ENCODE results near the gene SEPTIN3. TPM values are rescaled to one million over a fixed set of nuclear protein-coding genes. Genes with fewer than 3 reads are reported as not detected.

The SEPTIN3 gene
- total RNA-seq, 1 donor = 0.36 TPM

DNA sequence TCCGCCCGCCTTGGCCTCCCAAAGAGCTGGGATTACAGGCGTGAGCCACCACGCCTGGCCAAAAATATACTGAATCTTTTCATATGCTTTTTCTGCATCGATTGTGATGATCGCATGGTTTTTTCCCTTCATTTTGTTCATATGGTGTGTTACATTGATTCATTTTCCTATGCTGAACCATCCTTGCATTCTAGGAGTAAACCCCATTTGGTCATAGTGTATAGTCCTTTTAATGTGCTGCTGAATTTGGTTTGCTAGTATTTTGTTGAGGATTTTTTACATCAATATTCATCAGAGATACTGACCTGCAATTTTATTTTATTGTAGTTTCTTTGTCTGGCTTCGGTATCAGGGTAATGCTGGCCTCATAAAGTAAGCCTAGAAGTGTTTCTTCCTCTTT lies 41.5 kb downstream of the SEPTIN3 start:
- TF ChIP-seq, protein P1, sequence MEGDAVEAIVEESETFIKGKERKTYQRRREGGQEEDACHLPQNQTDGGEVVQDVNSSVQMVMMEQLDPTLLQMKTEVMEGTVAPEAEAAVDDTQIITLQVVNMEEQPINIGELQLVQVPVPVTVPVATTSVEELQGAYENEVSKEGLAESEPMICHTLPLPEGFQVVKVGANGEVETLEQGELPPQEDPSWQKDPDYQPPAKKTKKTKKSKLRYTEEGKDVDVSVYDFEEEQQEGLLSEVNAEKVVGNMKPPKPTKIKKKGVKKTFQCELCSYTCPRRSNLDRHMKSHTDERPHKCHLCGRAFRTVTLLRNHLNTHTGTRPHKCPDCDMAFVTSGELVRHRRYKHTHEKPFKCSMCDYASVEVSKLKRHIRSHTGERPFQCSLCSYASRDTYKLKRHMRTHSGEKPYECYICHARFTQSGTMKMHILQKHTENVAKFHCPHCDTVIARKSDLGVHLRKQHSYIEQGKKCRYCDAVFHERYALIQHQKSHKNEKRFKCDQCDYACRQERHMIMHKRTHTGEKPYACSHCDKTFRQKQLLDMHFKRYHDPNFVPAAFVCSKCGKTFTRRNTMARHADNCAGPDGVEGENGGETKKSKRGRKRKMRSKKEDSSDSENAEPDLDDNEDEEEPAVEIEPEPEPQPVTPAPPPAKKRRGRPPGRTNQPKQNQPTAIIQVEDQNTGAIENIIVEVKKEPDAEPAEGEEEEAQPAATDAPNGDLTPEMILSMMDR (IDR thresholded peaks at IDR 0.05; ENCODE audit: extremely low read depth, low read depth, low read length) = no peak
- Histone ChIP-seq H3K27me3 (ENCODE audit: insufficient read depth, low read length) (peaks cover 9% of the 10 kb centered on the region), H3K4me3 (ENCODE audit: insufficient read depth, low read length) (no peak overlapping the region), H3K36me3 (ENCODE audit: insufficient read depth, low read length) (no peaks in the 10 kb centered on the region), H3K9me3 (ENCODE audit: low read depth, low read length) (no peaks in the 10 kb centered on the region), H3K79me2 (ENCODE audit: insufficient read depth, low read length) (no peaks in the 10 kb centered on the region), H4K20me1 (ENCODE audit: insufficient read depth, low read length) (no peaks in the 10 kb centered on the region), H2AFZ (ENCODE audit: low read length) (no peak overlapping the region), H3K4me2 (ENCODE audit: insufficient read depth, low read length) (no peak overlapping the region), H3K27ac (ENCODE audit: low read depth, low read length) (no peak overlapping the region), H3K4me1 (ENCODE audit: insufficient read depth, low read length) (no peaks in the 10 kb centered on the region)
- DNase-seq (ENCODE audit: insufficient read length, low spot score, missing footprints) = no peak

DNA sequence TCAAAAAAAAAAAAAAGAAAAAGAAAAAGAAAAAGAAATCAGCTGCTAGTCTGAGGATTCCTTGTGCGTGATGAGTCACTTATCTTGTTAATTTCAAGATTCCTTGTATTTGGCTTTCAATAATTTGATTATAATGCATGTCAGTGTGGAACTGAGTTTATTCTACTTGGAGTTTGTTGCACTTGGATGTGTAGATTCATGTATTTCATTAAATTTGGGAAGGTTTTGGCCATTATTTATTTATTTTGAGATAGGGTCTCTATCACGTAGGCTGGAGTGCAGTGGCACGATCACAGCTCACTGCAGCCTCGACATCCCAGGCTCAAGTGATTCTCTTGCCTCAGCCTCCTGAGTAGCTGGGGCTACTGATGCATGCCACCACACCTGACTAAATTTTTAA lies 44.1 kb downstream of the SEPTIN3 start:
- DNase-seq (ENCODE audit: insufficient read length, low spot score, missing footprints) = no peak
- Histone ChIP-seq H3K4me2 (ENCODE audit: insufficient read depth, low read length) (no peak overlapping the region), H3K9me3 (ENCODE audit: low read depth, low read length) (no peaks in the 10 kb centered on the region), H4K20me1 (ENCODE audit: insufficient read depth, low read length) (no peaks in the 10 kb centered on the region), H3K4me1 (ENCODE audit: insufficient read depth, low read length) (no peaks in the 10 kb centered on the region), H2AFZ (ENCODE audit: low read length) (no peak overlapping the region), H3K27me3 (ENCODE audit: insufficient read depth, low read length) (peaks cover 16% of the 10 kb centered on the region), H3K36me3 (ENCODE audit: insufficient read depth, low read length) (no peaks in the 10 kb centered on the region), H3K27ac (ENCODE audit: low read depth, low read length) (no peak overlapping the region), H3K79me2 (ENCODE audit: insufficient read depth, low read length) (no peaks in the 10 kb centered on the region), H3K4me3 (ENCODE audit: insufficient read depth, low read length) (no peak overlapping the region)
- TF ChIP-seq, protein P1 (IDR thresholded peaks at IDR 0.05; ENCODE audit: extremely low read depth, low read depth, low read length) = no peak

DNA sequence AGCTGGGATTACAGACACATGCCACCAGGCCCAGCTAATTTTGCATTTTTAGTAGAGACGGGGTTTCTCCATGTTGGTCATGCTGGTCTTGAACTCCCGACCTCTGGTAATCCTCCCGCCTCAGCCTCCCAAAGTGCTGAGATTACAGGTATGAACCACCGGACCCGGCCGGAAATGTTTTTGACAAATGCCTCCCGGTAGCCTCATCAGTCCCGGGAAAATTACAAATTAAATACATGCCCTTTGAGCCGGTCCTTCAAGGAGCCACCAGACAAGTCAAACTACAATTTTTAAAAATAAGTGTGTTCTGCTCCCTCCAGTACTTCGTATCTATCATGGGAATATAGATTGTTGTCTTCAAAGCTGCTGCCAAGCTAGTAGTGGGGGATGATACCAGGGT lies 46.9 kb downstream of the SEPTIN3 start:
- TF ChIP-seq, protein P1 (IDR thresholded peaks at IDR 0.05; ENCODE audit: extremely low read depth, low read depth, low read length) = no peak
- Histone ChIP-seq H3K27me3 (ENCODE audit: insufficient read depth, low read length) (peaks cover 16% of the 10 kb centered on the region), H3K9me3 (ENCODE audit: low read depth, low read length) (no peaks in the 10 kb centered on the region), H3K4me3 (ENCODE audit: insufficient read depth, low read length) (no peak overlapping the region), H2AFZ (ENCODE audit: low read length) (no peak overlapping the region), H3K79me2 (ENCODE audit: insufficient read depth, low read length) (no peaks in the 10 kb centered on the region), H3K36me3 (ENCODE audit: insufficient read depth, low read length) (no peaks in the 10 kb centered on the region), H3K27ac (ENCODE audit: low read depth, low read length) (no peak overlapping the region), H4K20me1 (ENCODE audit: insufficient read depth, low read length) (no peaks in the 10 kb centered on the region), H3K4me2 (ENCODE audit: insufficient read depth, low read length) (no peak overlapping the region), H3K4me1 (ENCODE audit: insufficient read depth, low read length) (no peaks in the 10 kb centered on the region)
- no peak for DNase-seq (ENCODE audit: insufficient read length, low spot score, missing footprints)

DNA sequence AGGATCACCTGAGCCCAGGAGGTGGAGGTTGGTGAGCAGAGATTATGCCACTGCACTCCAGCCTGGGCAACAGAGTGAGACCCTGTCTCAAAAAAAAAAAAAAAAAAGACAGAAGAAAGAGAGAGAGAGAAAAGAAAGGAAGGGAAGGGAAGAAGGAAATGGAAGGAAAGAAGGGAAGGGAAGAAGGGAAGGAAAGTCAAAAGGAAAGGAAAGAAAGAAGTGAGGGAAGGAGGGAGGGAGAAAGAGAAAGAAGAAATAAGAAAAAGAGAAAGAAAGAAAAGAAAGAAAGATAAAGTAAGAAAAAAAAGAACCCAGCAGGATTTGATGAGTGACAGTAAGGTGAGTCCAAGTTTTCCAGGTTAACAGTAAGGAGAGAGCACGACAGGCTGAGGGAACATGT lies 49.0 kb downstream of the SEPTIN3 start:
- peaks cover 16% of the 10 kb centered on the region for H3K27me3 ChIP-seq (ENCODE audit: insufficient read depth, low read length)
- no peaks in the 10 kb centered on the region for H4K20me1 ChIP-seq (ENCODE audit: insufficient read depth, low read length)
- no peak overlapping the region for H3K4me3 ChIP-seq (ENCODE audit: insufficient read depth, low read length)
- no peaks in the 10 kb centered on the region for H3K79me2 ChIP-seq (ENCODE audit: insufficient read depth, low read length)
- no peaks in the 10 kb centered on the region for H3K36me3 ChIP-seq (ENCODE audit: insufficient read depth, low read length)
- H3K27ac ChIP-seq (ENCODE audit: low read depth, low read length) = no peak overlapping the region
- no peak overlapping the region for H2AFZ ChIP-seq (ENCODE audit: low read length)
- no peak for DNase-seq (ENCODE audit: insufficient read length, low spot score, missing footprints)
- no peaks in the 10 kb centered on the region for H3K9me3 ChIP-seq (ENCODE audit: low read depth, low read length)
- no peak overlapping the region for H3K4me2 ChIP-seq (ENCODE audit: insufficient read depth, low read length)
- TF ChIP-seq, protein P1 (IDR thresholded peaks at IDR 0.05; ENCODE audit: extremely low read depth, low read depth, low read length) = no peak
- no peaks in the 10 kb centered on the region for H3K4me1 ChIP-seq (ENCODE audit: insufficient read depth, low read length)

Other genes starting within 250 kb of the SEPTIN3 start
- 8.3 and 11.8 TPM in 2 replicates for gene CCDC134, start 168.8 kb upstream of the SEPTIN3 start, total RNA-seq
- 71.6 and 80.3 TPM in 2 replicates for gene SREBF2, start 136.3 kb upstream of the SEPTIN3 start, total RNA-seq
- gene SHISA8, start 54.4 kb upstream of the SEPTIN3 start, total RNA-seq = not detected in 2 replicates
- gene TNFRSF13C, start 42.6 kb upstream of the SEPTIN3 start, total RNA-seq = under 0.01 TPM in 2 replicates
- gene CENPM, start 22.3 kb upstream of the SEPTIN3 start, total RNA-seq = 1.2 and 1.8 TPM in 2 replicates
- under 0.01 and 0.72 TPM in 2 replicates for gene WBP2NL, start 29.3 kb downstream of the SEPTIN3 start, total RNA-seq
- gene NAGA, start 101.4 kb downstream of the SEPTIN3 start, total RNA-seq = 35.9 and 44.2 TPM in 2 replicates
- gene PHETA2, start 104.8 kb downstream of the SEPTIN3 start, total RNA-seq = 23.9 and 26.2 TPM in 2 replicates
- gene SMDT1, start 110.3 kb downstream of the SEPTIN3 start, total RNA-seq = 4.7 and 7.7 TPM in 2 replicates
- gene NDUFA6, start 121.3 kb downstream of the SEPTIN3 start, total RNA-seq = 33.0 and 41.6 TPM in 2 replicates
- 0.29 and 0.36 TPM in 2 replicates for gene CYP2D6, start 161.4 kb downstream of the SEPTIN3 start, total RNA-seq

Measured in osteoblast (primary cell).